GM18870 (cell line): ENCODE measurements around the gene ANO2.
"Not testable (repeated sequence)": the region's sequence is repeated elsewhere in the genome, so short reads cannot be mapped to it uniquely, and the experiment has no call there.

Source experiments
- ATAC-seq: cut with Tn5 transposase; IDR thresholded peaks from one replicate; pipeline ENCODE4 v1.9.1; 2021; ENCODE audit warnings: moderate library complexity; ENCODE audit not compliant: unreplicated experiment

The ANO2 gene

DNA sequence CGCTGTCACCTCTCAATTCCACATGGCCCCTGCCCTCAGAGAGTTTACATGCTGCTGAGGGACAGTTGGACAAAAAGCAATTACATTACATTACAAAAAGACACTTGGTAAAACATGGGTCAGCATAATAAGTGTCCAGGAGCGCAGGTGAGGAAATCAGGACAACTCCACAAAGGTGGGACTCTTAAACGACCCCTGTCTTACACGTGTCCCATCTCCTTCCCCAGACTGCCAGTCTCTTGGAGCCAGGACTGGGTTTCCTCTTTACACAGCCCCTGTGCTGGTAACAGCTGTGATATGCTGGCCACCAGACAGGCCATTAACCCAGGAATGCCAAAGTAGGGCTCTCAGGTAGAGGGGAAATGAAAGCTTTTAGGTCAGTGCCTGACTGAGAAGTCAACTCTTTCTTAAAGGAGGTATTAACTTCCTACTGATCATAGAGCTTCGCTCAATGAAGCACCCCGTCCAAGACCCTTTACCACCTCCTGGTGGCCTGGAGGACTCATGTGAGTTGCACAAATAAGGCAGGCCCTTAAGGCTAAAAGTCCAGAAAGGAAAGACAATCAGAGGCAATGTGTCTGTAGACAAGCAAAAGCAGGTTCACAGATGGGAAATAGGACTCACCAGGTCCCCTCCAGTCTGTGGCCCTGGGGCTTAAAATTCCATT lies 55.5 kb downstream of the ANO2 start:
- ATAC-seq, result no peak

DNA sequence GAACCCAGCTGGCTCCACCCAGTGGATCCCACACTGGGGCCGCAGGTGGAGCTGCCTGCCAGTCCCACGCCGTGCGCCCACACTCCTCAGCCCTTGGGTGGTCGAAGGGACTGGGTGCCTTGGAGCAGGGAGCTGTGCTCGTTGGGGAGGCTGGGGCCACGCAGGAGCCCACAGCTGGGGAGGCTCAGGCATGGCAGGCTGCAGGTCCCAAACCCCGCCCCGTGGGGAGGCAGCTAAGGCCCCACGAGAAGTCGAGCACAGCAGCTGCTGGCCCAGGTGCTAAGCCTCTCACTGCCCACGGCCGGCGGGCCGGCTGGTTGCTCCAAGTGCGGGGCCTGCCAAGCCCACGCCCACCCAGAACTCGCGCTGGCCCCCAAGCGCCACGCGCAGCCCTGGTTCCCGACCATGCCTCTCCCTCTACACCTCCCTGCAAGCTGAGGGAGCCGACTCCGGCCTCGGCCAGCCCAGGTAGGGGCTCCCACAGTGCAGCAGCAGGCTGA lies 56.2 kb downstream of the ANO2 start:
- no peak for ATAC-seq

DNA sequence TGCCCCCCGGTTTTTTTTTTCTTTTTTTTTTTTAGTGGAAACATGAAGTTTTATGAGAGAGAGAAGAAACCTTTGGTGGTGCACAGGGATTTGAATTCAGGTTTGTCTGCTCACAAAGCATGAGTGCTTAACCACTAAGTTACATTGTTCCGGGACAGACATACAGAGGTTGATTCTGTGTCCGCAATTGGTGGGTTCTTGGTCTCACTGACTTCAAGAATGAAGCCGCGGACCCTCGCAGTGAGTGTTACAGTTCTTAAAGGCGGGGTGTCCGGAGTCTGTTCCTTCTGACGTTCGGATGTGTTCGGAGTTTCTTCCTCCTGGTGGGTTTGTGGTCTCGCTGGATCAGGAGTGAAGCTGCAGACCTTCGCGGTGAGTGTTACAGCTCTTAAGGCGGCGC lies 57.2 kb downstream of the ANO2 start:
- ATAC-seq, result not testable (repeated sequence)

DNA sequence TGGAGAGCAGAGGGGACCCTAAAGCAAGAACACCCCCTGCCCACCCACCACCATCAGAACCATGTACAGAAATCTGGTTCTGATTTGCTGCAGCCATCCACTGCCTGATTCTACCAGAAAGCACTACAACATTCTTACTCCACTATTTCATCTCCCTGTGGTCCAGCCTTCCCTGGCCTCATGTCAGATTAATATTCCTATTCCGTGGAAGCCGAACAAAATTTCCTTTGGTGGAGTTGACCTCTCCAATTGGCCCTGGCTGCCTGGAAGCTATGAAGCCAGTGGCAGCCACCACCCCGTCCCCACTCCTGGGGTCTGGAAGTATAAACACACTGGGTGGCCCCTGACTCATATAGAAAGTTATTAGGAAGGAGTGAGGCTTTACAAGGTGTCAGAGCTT lies 60.2 kb downstream of the ANO2 start:
- ATAC-seq, result no peak

DNA sequence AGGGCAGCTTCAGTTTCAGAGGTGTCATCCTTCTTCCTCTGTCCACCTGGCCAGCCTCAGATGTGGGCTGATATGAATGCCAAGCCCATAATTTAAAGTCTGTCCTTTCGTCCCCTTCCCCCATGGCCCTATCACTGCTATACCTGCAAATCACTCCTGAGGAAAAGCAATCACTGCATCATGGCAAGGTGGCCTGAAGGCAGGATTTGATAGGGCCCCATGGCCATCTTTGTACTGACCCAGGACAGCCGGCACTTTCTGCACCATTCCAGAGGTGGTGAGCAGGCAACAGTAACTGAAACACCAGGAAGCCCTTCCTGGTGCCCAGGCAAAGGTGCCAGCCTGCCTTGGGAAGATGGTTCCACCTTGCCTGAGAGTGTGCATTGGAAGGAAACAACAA lies 60.8 kb downstream of the ANO2 start:
- no peak for ATAC-seq

DNA sequence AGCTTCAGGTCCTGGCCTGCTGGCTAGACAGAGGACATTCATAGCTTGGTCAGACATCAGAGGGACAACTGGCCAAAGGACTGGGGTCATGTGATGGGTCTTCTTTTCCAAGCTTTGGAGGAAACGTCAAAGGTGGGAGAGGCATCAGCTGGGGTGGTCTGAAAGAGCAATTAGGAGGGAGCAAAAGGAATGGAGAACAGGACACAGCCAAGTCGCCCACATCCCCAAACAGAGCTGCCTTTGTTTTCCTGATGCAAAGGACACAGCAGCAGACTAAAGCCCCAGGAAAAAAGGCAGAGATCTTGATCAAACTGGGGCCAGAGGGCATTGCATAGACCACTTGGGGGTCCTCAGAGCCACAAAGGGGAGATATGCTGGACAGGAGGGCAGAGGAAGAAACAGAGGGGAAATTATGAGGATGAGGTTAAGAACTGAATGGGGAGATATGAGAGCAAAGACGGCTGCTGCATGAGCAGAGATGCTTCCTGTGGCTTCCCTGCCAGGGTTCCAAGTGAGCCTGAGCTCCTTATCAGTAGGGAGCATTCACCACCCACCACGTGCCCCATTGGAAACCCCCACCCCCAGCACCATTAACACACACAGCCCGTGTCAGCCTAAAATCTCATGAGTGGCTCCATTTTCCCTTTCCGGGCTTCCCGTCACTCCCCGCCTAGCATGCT lies 62.4 kb downstream of the ANO2 start:
- no peak for ATAC-seq

DNA sequence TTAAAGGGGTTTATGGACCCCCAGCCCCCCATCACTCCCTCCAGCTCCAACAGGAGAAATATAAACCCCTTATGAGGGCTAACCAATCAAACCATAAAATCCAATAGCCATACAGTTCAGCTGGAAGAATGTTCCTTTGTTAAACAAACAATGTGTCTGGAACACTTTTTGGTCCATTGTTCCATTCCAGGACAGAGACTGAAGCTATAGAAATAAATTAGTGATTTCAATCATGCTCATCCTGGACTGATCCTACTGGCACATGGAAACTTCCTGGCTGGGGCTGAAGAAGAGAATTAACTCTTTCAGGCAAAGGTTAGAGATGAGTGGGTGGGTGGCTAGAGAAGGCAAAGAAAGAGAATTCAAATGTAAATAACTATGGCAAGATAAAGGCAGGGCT lies 63.4 kb downstream of the ANO2 start:
- ATAC-seq, result no peak

DNA sequence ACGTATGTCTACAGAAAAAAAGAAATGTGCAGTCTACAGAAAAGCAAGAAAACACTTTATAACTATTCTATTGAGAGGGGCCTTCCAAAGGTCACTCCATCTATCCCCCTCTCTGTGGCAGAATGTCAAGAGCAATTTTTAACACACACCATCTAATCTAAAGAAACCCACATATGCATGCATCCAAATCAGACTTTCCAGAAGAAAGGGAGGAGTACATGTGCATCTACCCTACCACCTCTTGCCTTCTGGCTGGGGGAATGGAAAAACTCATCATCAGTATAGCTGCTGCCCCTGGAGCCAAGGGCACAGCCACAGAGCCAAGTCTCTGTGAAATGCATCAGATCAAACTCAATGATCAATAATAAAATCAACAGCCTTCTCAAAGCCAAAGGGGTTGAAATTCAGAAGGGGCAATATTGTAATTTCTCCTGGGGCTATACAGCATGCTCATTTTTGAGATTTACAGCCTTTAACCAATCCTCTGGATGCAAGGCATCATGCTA lies 63.9 kb downstream of the ANO2 start:
- ATAC-seq, result no peak

DNA sequence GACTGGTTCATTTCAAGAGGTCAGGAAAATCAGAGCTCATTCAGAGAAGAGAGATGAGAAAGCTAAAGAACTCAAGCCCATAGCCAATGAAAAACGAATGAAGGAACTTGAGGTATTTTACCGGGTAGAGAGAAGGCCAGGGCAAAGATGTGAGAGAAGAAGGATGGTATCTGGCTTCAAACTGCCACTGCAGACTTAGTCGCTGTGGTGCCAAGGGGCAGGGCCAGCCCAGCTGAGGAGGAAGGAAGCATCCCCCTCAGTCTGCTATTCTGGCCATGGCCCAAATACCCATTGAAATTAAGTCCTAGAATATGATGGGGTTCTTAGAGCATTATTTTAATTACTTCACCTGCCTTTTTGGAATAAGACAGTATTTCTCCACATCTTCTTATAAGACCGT lies 69.2 kb downstream of the ANO2 start:
- no peak for ATAC-seq

DNA sequence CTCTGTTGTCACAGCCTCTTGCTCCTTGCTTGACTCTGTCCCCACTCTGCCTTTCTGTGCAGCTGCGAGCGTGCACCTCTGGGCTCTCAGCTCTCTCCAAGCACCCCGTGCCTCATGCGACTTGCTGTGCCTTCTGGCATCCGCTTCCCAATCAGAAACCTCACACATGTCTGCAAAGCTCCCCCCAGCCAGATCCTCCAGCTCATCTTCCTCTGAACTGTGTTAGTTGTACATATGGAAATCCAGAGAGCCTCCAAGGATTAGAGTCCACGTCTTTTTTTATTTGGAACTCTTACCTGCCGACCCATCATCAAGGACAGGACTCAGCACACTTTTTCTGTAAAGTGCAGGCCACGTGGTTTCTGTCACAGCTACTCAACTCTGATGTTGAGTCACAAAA lies 70.5 kb downstream of the ANO2 start:
- ATAC-seq, result no peak

DNA sequence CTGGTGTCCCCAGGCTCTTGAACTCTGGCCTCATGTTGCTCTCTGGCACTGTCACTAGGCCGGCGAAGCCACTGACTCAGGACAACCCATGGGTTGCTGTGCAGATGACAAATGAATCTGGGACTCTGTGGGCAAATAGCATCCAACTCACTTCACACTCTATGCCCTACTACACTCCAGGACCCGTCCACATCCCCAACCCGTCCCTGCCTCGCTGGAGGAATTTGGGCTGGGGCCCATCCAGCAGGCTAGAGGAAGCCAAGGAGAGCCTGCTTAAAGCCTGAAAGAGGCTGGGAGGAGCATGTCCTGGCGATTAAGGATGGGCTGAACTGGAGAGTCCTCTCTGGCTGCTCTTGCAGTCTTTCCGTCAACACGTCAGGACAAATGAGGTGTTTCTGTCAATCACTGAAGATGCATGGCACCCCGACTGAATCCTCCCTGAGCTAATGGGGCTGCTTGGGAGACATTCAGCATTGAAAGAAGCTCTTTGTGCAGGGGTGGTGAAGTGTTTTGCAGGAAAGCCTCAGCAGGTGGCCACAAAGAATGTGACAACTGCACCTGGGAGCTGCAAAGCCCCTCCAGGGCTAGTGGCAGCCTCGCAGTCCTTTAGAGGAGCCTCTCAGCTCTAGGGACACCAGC lies 71.7 kb downstream of the ANO2 start:
- no peak for ATAC-seq

DNA sequence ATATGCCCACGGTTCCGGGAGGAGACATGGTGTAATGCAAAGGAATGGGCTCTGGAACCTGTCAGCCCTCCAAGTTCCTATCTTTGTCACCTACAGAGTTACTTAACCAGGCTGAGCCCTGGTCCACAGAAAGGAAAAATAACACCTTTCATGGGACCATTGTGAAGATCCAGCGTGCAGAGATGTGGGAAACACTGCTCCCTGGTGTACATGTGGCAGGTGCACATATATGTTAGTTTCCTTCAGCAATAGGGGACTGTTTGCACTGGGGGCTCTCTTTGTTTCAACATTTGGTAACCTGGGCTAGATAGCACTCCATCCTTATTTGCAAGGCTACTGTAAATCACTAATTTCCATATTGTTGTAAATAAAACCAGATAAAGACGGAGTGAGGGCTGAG lies 72.3 kb downstream of the ANO2 start:
- no peak for ATAC-seq

DNA sequence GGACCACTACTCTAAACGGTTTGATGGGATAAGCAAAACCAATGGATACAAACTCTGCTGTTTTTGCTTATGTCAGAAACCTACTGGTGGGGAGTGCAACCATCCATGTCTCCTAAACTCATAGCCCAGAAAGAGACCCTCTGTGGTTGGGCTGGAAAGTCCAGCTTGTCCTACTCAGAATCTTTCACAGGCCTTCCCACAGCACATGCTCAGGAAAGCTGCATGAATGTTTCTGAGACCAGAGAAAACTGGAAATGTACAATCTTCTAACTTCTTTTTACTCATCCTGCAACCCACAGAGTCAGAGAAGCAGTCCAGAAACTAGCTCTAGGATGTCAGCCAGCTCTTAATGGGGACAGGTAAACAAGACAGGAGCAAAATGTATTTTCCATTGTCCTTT lies 73.3 kb downstream of the ANO2 start:
- no peak for ATAC-seq

DNA sequence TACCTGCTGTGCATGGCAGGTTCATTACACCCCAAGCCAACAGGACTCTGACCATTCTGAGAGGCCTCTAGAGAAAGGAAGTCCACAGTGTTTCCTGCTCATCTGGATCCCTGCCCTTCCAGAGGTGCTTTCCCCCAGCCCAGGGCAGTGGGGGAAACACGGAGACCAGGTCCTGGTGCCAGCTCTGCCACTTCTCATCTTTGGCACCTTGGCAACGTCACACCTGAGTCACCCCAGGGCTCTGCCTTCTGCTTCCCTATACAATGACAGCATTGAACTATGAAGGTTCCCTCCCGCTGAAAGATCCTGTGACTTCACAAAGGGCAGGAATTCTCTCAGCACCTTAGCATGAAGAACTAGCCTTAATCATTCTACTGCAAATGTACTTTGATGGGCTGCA lies 74.9 kb downstream of the ANO2 start:
- ATAC-seq, result no peak

DNA sequence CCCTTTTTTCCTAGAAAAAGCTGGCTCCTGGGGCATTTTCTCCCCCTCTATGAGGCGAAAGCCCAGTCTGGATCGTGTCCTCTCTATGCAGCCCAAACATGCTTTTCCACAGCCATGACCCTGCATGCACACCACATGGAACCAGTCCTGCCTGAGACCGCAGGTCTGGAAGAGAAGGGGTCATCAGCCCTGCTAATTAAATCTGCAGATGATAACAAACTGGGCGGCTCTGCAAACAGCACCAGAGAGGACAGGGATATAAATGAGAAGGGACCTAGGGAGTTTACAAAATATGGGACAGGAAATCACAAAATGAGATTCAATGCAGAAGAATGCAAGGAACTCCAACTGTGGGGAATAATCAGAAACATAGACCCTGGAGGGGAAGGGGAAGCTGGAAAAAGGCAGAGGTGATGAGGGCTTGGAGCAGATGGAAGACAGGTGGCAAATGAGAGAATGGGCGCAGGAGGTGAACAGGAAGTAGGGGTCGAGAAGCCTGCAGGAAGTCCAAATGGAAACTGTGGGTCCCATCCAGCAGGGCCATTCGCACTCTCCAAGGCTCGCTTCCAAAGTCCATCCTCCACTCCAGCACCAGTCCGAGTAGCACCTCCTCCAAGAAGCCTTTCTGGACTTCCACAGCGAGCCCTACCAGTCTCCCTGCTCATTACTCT lies 76.3 kb downstream of the ANO2 start:
- ATAC-seq, result no peak

DNA sequence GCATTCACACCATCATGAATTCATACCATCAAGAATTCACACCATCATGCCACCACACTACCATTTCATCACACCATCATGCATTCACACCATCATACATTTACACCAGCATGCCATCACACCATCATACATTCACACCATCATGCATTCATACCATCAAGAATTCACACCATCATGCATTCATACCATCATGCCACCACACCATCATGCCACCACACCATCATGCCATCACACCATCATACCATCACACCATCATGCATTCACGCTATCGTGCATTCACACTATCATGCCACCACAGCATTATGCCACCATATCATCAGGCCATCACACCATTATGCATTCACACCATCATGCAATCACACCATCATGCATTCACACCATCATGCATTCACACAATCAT lies 79.7 kb downstream of the ANO2 start:
- no peak for ATAC-seq

DNA sequence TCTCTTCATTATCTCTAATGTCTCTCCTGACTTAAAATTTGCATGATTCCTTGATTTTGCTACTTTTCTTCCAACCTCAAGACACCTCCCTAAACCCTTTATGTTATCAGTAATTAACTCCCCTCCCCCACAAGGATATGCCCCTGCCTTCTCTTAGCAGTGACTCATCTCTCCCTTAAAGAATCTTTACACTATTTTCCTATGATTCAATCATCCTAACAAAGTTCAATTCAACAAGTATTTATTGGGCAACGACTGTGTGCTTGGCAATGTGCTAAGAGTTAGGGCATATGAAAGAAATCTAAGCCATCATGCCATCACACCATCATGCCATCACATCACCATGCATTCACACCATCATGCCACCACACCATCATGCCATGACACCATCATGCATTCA lies 80.1 kb downstream of the ANO2 start:
- ATAC-seq, result no peak

DNA sequence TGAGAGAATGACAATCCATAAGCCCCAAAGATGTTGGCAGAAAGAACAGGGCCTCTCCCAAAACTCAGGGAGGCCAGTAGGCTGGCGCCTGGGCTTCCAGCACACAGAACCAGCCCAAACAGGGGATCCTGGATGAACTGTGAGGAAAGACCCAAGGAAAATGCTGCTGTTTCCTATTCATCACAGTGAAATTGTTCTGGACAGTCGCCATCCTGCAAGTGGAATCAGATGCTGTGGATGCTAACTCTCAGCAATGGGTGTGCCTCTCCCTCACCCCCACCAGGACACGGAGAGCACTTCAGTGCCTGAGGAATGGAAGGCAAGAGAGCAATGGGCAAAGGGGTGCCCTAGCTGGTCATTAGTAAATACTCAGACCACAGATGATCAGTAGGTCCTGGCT lies 80.8 kb downstream of the ANO2 start:
- ATAC-seq, result no peak

DNA sequence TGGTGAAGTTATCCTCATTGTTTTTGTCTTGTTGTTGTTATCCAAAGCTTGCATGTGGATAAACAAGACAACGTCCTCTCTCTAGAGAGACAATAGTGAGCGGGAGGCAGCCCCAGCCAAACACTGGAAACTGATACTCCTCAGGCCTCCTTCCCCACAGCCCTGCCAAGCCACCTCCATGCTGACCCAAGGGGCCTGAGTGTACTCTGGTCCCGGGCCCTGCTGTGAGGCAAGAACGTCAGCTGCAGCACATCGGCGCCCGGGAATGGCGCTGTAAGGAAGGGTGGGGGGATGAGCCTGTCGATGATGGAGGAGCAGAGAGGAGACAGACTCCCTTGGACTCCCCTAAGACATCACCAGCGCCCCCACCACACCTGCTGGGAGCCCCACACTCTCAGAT lies 83.6 kb downstream of the ANO2 start:
- ATAC-seq, result no peak

DNA sequence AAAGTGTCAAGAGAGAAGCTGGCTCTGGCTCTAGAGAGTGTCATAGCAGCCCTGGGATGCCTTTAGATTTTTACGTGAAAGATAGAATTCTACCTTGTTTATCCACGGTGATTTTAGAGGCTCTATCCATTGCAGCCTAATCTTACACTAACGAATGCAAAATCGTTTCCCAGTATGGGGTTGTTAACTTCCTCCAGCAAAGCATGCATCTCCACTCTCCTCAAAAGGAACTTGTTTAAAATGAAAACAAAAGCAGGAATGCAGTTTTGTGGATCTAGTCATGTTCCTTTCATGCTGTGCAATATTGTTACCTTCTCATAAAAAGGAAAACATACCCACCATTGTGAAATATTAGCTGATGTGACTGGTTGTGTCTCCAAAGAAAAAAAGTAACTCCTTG lies 88.4 kb downstream of the ANO2 start:
- no peak for ATAC-seq

DNA sequence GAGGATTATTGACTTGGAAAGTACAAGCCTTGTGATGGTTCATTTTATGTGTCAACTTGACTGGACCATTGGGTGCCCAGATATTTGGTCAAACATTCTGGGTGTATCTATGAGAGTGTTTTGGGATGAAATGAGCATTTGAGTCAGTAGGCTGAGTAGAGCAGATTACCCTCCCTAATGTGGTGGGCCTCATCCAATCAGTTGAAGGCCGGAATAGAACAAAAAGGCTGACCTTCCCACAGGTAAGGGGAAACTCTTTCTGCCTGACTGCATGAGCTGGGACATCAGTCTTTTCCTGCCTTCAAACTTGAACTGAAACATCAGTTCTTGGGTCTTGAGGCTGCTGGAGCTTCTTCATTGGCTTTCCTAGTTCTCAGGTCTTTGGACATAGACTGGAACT lies 98.1 kb downstream of the ANO2 start:
- no peak for ATAC-seq

DNA sequence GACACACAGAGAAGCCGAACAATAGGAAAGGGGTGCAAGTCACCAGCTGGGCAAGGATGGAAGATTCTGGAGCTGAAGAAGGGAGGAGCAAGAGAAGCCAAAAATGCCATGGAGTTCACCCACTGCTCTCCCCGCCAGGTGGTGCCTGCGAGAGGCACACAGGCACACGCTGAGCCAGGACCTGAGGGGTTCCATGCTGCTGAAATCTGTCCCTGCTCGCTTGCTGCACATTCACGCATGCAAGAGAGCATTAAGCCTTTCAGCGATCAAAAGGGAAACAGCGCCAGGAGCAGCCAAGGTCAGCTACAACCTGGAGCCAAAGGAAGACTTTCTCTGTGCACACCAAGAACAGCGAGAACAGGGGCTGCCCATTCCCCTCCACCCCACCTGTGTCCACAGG lies 104.1 kb downstream of the ANO2 start:
- ATAC-seq, result no peak
